ENCODE data around the gene COX19. TPM values are rescaled to one million over a fixed set of nuclear protein-coding genes. Genes with fewer than 3 reads are reported as not detected.

The COX19 gene
- total RNA-seq, 1 experiment from 2014 or later = 12.3 TPM

GRCh38 chr7:951881-952547 lies 23.3 kb downstream of the COX19 start:
- H3K27ac ChIP-seq (ENCODE audit: insufficient read length, low read depth, low read length) = no peak overlapping the region
- no peaks in the 10 kb centered on the region for H3K9me3 ChIP-seq (ENCODE audit: control insufficient read depth, low read depth, low read length)
- no peak overlapping the region for H3K14ac ChIP-seq (ENCODE audit: insufficient read depth, low read length)
- peaks cover 3% of the 10 kb centered on the region; the same call in 1 of the 2 replicates for H3K27me3 ChIP-seq (ENCODE audit: insufficient read depth, low read length)
- no peak overlapping the region for H3T11ph ChIP-seq (ENCODE audit: low read length)
- no peak overlapping the region for H3K4ac ChIP-seq (ENCODE audit: low read depth, low read length)
- Mint-ChIP-seq H3K9me3 (peaks cover 0 to 3% of the 10 kb centered on the region in 2 experiments; a peak in 1 of 5 replicates), H3K27me3 (ENCODE audit: low read depth) (peaks cover 40% of the 10 kb centered on the region), H3K36me3 (ENCODE audit: insufficient read depth in 1 of 3, low read depth in 3 of 3) (no peaks in the 10 kb centered on the region; a peak in 1 of 7 replicates), H3K4me3 (no peak overlapping the region; a peak in 1 of 5 replicates), H3K27ac (no peak overlapping the region), H3K4me1 (peaks cover 7 to 11% of the 10 kb centered on the region in 2 experiments; a peak in 1 of 4 replicates)
- no peaks in the 10 kb centered on the region; the same call in 1 of the 2 replicates for H3K4me1 ChIP-seq (ENCODE audit: insufficient read depth, low read length)
- no peak overlapping the region for H4K5ac ChIP-seq (ENCODE audit: insufficient read length, low read depth, low read length)
- no peaks in the 10 kb centered on the region for H3K79me1 ChIP-seq (ENCODE audit: insufficient read depth, low read depth, low read length, poor library complexity, severe bottlenecking)
- TF ChIP-seq, protein P1, sequence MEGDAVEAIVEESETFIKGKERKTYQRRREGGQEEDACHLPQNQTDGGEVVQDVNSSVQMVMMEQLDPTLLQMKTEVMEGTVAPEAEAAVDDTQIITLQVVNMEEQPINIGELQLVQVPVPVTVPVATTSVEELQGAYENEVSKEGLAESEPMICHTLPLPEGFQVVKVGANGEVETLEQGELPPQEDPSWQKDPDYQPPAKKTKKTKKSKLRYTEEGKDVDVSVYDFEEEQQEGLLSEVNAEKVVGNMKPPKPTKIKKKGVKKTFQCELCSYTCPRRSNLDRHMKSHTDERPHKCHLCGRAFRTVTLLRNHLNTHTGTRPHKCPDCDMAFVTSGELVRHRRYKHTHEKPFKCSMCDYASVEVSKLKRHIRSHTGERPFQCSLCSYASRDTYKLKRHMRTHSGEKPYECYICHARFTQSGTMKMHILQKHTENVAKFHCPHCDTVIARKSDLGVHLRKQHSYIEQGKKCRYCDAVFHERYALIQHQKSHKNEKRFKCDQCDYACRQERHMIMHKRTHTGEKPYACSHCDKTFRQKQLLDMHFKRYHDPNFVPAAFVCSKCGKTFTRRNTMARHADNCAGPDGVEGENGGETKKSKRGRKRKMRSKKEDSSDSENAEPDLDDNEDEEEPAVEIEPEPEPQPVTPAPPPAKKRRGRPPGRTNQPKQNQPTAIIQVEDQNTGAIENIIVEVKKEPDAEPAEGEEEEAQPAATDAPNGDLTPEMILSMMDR (conservative IDR thresholded peaks at IDR 0.05) = no peak
- H3K56ac ChIP-seq (ENCODE audit: insufficient read length, low read depth, low read length) = no peak overlapping the region
- no peak overlapping the region for H2BK20ac ChIP-seq (ENCODE audit: low read depth, low read length, poor library complexity, severe bottlenecking)
- H4K8ac ChIP-seq (replicated peaks; ENCODE audit: insufficient read length, low read depth, low read length) = no peak overlapping the region
- no peak overlapping the region for H3K18ac ChIP-seq (ENCODE audit: insufficient read length, low read depth, low read length)
- no peak overlapping the region for H4K91ac ChIP-seq (ENCODE audit: insufficient read length, low read depth, low read length)
- H3K79me2 ChIP-seq (ENCODE audit: insufficient read depth, low read length) = no peaks in the 10 kb centered on the region
- no peak overlapping the region for H2AK5ac ChIP-seq (ENCODE audit: insufficient read length, low read length)
- no peak overlapping the region for H2BK120ac ChIP-seq (ENCODE audit: low read depth, low read length, poor library complexity, severe bottlenecking)
- peak overlapping the region; percentile 14 for H2BK12ac ChIP-seq (ENCODE audit: insufficient read length, low read depth, low read length)
- no peak for DNase-seq
- no peaks in the 10 kb centered on the region for H4K20me1 ChIP-seq (ENCODE audit: control insufficient read depth, insufficient read depth, insufficient read length)
- H2BK15ac ChIP-seq (ENCODE audit: low read depth, low read length) = no peak overlapping the region
- no CpG with 5 or more reads among the region's 21 CpGs for WGBS (ENCODE audit: extremely low coverage, insufficient read length, low lambda C conversion rate)
- no peak overlapping the region for H3K4me2 ChIP-seq (ENCODE audit: insufficient read depth, insufficient read length, low read length)
- no peak overlapping the region for H3K9ac ChIP-seq (ENCODE audit: extremely low read depth, insufficient read length, low read length)
- H2BK5ac ChIP-seq (ENCODE audit: insufficient read length, low read length) = no peak overlapping the region
- H2AFZ ChIP-seq (ENCODE audit: low read length) = no peak overlapping the region
- H3K23ac ChIP-seq (ENCODE audit: insufficient read length, low read depth, low read length) = no peak overlapping the region
- H3K23me2 ChIP-seq (ENCODE audit: insufficient read length, low read depth, low read length, poor library complexity, severe bottlenecking) = peaks cover 5% of the 10 kb centered on the region

All from H9 (cell line).